PC-3 (cell line): ENCODE results near the gene UBE3C. TPM values are rescaled to one million over a fixed set of nuclear protein-coding genes. Genes with fewer than 3 reads are reported as not detected.
"Not testable (repeated sequence)": the region's sequence is repeated elsewhere in the genome, so short reads cannot be mapped to it uniquely, and the experiment has no call there.

ENCODE experiments used
- ATAC-seq: fragments of 200-7000 bp; cut with Tn5 transposase; 2 replicates; pipeline ENCODE4 v1.9.1; 2020; ENCODE audit warnings: mild to moderate bottlenecking, moderate library complexity
- BruUV-seq: library from RNA; stranded (reverse); fragments of 400-500 nt; replicated peaks from 2 replicates; lab custom pipeline; 2021; lab: Mats Ljungman, UMichigan
- CTCF ChIA-PET: fragments of 300-600 bp; sonication (Branson Sonifier 250); formaldehyde crosslinking; loops from one replicate; lab custom pipeline; 2022; ENCODE audit warnings: antibody characterized with exemption; lab: Charles Lee
- POLR2A ChIA-PET: fragments of 300-600 bp; sonication (Branson Sonifier 250); formaldehyde crosslinking; loops from one replicate; lab custom pipeline; 2022; ENCODE audit warnings: antibody characterized with exemption; ENCODE audit not compliant: unreplicated experiment; lab: Charles Lee
- DNase-seq: peaks from one replicate; pipeline ENCODE4 v3.0.0-alpha.2; 2015
- H2AFZ ChIP-seq: fragments of 300-600 bp; sonication (generic); 2 replicates; pipeline ENCODE4 v1.6.0; 2016; ENCODE audit warnings: antibody characterized with exemption, low read length
- H3F3A ChIP-seq: fragments of 300-600 bp; sonication (generic); one replicate; pipeline ENCODE4 v1.6.0; 2017; ENCODE audit warnings: antibody characterized with exemption, low read length, control low read depth, mild to moderate bottlenecking; ENCODE audit not compliant: unreplicated experiment
- H3K27ac ChIP-seq: fragments of 300-600 bp; sonication (generic); 2 replicates; pipeline ENCODE4 v1.5.1; 2016; ENCODE audit warnings: mild to moderate bottlenecking, low read length
- H3K27me3 ChIP-seq: fragments of 300-600 bp; sonication (generic); 2 replicates; pipeline ENCODE4 v1.6.1; 2016; ENCODE audit warnings: low read length, mixed read lengths
- H3K36me3 ChIP-seq: fragments of 300-600 bp; sonication (generic); 2 replicates; pipeline ENCODE4 v1.6.1; 2016; ENCODE audit warnings: low read depth, mixed run types, low read length, mixed read lengths
- H3K4me1 ChIP-seq: fragments of 300-600 bp; sonication (generic); 2 replicates; pipeline ENCODE4 v1.5.1; 2016; ENCODE audit warnings: low read length; ENCODE audit not compliant: insufficient read depth
- H3K4me2 ChIP-seq: fragments of 300-600 bp; sonication (generic); 2 replicates; pipeline ENCODE4 v1.6.0; 2016; ENCODE audit warnings: low read length
- H3K4me3 ChIP-seq: fragments of 300-600 bp; sonication (generic); 2 replicates; pipeline ENCODE4 v1.5.1; 2016; ENCODE audit warnings: mild to moderate bottlenecking, low read length, mixed read lengths
- H3K79me2 ChIP-seq: fragments of 300-600 bp; sonication (generic); 2 replicates; pipeline ENCODE4 v1.6.1; 2017; ENCODE audit warnings: low read length, mixed read lengths
- H3K9ac ChIP-seq: fragments of 300-600 bp; sonication (generic); 2 replicates; pipeline ENCODE4 v1.6.0; 2016; ENCODE audit warnings: mild to moderate bottlenecking, low read length
- H3K9me2 ChIP-seq: fragments of 300-600 bp; sonication (generic); replicated peaks from 2 replicates; pipeline ENCODE4 v1.6.1; 2016; ENCODE audit warnings: mixed run types, low read length, mixed read lengths
- H3K9me3 ChIP-seq: fragments of 300-600 bp; sonication (generic); 2 replicates; pipeline ENCODE4 v1.6.1; 2016; ENCODE audit warnings: low read length, mixed read lengths
- H4K20me1 ChIP-seq: fragments of 300-600 bp; sonication (generic); 2 replicates; pipeline ENCODE4 v1.6.1; 2016; ENCODE audit warnings: low read length, mixed read lengths
- CTCF ChIP-seq: fragments of 300-600 bp; sonication (generic); conservative IDR thresholded peaks from 2 replicates; pipeline ENCODE4 v1.5.1; 2017; ENCODE audit warnings: antibody characterized with exemption, low read depth, mild to moderate bottlenecking, low read length
- EZH2 ChIP-seq: fragments of 300-600 bp; sonication (generic); IDR thresholded peaks from one replicate; pipeline ENCODE4 v1.6.1; 2017; ENCODE audit warnings: antibody characterized with exemption, mild to moderate bottlenecking, low read length; ENCODE audit not compliant: unreplicated experiment
- EZH2phosphoT487 ChIP-seq: fragments of 300-600 bp; sonication (generic); IDR thresholded peaks from 2 replicates; pipeline ENCODE4 v1.6.1; 2018; ENCODE audit warnings: mild to moderate bottlenecking, antibody characterized with exemption, low read length, borderline replicate concordance
- intact Hi-C: fragments of 100-400 bp; cut with micrococcal nuclease; formaldehyde crosslinking; loops from 2 replicates; pipeline ENCODE4 v1.9.0; 2023
- total RNA-seq: library from RNA; depleted of rRNA; stranded (reverse); fragments of >200 nt; gene quantifications from 2 replicates; pipeline ENCODE4 v1.2.3, GENCODE V29; 2014

UBE3C gene
- total RNA-seq, 1 experiment from 2014 or later, result 86.6 TPM

DNA sequence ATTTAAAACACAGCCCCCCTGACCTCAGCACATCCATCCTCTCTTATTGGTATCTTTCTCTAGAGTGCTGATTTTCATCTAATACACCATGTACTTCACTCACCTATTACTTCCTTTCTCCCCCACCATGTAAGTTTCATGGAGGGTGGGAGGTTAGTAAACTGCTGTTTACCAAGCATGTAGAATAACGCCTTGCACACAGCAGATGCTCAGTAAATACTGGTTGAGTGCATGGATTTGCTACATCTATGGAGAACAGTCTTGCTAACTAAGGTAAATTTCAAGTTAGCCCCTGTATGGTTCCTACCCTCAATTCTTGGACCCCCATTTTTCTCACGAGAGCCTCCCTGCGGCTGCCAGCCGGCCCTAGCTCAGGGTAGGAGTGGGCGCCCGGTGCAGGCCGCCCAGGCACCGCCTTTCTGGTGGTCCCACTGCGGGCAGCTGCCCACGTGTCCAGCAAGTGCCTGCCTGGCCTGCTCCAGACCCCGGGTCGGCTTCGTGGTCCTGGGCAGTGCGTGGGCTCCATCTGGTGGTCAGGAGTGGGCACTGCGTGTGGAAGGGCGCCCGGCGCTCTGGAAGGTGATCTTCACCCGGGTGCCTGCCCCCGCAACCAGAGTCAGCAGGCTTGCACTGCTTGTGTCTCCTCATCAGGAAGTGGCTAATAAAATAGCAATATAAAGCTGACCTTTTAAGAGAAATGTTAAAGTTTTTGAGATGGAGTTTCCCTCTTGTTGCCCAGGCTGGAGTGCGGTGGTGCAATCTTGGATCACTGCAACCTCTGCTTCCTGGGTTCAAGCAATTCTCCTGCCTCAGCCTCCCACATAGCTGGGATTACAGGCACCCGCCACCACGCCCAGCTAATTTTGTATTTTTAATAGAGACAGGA is 134.7 kb downstream of the UBE3C start:
- Histone ChIP-seq H3K27me3 (no peaks in the 10 kb centered on the region), H3K9me3 (no peaks in the 10 kb centered on the region), H3K36me3 (peaks cover 7% of the 10 kb centered on the region; the same call in 1 of the 2 replicates), H3F3A (no peaks in the 10 kb centered on the region), H3K9ac (peak overlapping the region; percentile 31), H3K27ac (0 out of 2 replicates have a peak overlapping the region, but pooled peaks have one; percentile 12), H3K4me2 (peak overlapping the region; percentile 30), H3K4me3 (no peak overlapping the region), H2AFZ (peak overlapping the region; percentile 39), H3K4me1 (peaks cover 27% of the 10 kb centered on the region), H4K20me1 (no peaks in the 10 kb centered on the region), H3K79me2 (no peaks in the 10 kb centered on the region), H3K9me2 (no peaks in the 10 kb centered on the region)
- intact Hi-C loops, result loop anchor here (10.0 kb wide), 1 partner anchor 319 kb away; no protein-coding TSS in a partner anchor
- ChIA-PET CTCF (interaction anchor here (0.6 to 0.8 kb wide), 4 partner anchors 50 to 301 kb away, joined by 3 read pairs; no protein-coding TSS in a partner anchor), POLR2A (no interaction called here)
- peak; percentile 78 for ATAC-seq
- peak; percentile 82 for DNase-seq
- TF ChIP-seq CTCF (peak; percentile 91), EZH2phosphoT487 (no peak), EZH2 (no peak)
- BruUV-seq, result no TSS peak

DNA sequence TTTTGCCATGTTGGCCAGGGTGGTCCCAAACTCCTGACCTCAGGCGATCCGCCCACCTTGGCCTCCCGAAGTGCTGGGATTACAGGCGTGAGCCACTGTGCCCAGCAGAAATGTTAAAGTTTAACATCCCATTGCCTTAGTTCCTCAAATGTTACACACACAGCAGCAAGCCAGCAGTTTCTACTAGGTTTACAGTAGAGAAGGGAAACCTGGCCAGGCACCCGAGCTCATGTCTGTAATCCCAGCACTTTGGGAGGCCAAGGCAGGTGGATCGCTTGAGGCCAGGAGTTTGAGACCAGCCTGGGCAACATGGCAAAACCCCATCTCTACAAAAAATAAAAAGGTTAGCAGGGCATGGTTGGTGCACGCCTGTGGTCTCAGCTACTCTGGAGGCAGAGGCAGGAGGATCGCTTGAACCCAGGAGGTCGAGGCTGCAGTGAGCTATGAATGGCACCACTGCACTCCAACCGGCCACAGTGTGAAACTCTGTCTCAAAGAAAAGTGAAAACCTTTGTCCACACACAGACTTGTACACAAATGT is 135.4 kb downstream of the UBE3C start:
- POLR2A ChIA-PET, H3K4me3 ChIP-seq, H3K9ac ChIP-seq, H3K36me3 ChIP-seq, H3K9me2 ChIP-seq, H4K20me1 ChIP-seq, H3K27ac ChIP-seq, H3K9me3 ChIP-seq, BruUV-seq, H3F3A ChIP-seq, H3K4me2 ChIP-seq, H3K79me2 ChIP-seq, H3K27me3 ChIP-seq, H2AFZ ChIP-seq, DNase-seq, ATAC-seq: not testable (repeated sequence)
- peaks cover 31% of the 10 kb centered on the region for H3K4me1 ChIP-seq
- CTCF ChIA-PET, result interaction anchor here (0.6 to 0.8 kb wide), 3 partner anchors 49 to 302 kb away, joined by 3 read pairs; no protein-coding TSS in a partner anchor
- intact Hi-C loops, result loop anchor here (10.0 kb wide), 1 partner anchor 319 kb away; no protein-coding TSS in a partner anchor

- H3K4me1 ChIP-seq, result peaks cover 39% of the 10 kb centered on the region
- H3K9me3 ChIP-seq, result no peaks in the 10 kb centered on the region
- BruUV-seq, result no TSS peak
- no peaks in the 10 kb centered on the region for H3K9me2 ChIP-seq
- H4K20me1 ChIP-seq, result no peaks in the 10 kb centered on the region
- H3K9ac ChIP-seq, result no peak overlapping the region
- ATAC-seq, result no peak
- ChIA-PET CTCF (no interaction called here), POLR2A (no interaction called here)
- TF ChIP-seq EZH2phosphoT487 (no peak), EZH2 (no peak)
- no peak overlapping the region for H3K4me3 ChIP-seq
- H3K36me3 ChIP-seq, result no peaks in the 10 kb centered on the region; the same call in 1 of the 2 replicates
- intact Hi-C loops, result loop anchor here (10.0 kb wide), 1 partner anchor 320 kb away; no protein-coding TSS in a partner anchor
- no peaks in the 10 kb centered on the region for H3K27me3 ChIP-seq
- H3K79me2 ChIP-seq, result no peaks in the 10 kb centered on the region
- DNase-seq, result no peak
- H2AFZ ChIP-seq, result no peak overlapping the region
- H3K4me2 ChIP-seq, result no peak overlapping the region
- no peak overlapping the region for H3K27ac ChIP-seq
- H3F3A ChIP-seq, result no peaks in the 10 kb centered on the region
Measured at GRCh38 chr7:157274991-157275427, 136.3 kb downstream of the UBE3C start.
